SK-N-DZ (cell line): ENCODE measurements around the gene CCDC92B.

Experiments used
- DNase-seq: peaks from one replicate; pipeline ENCODE4 v3.0.0-alpha.2; 2015; ENCODE audit warnings: low spot score

The CCDC92B gene

GRCh38 chr17:2778489-2778888 lies 29.0 kb upstream of the CCDC92B start:
- no peak for DNase-seq

GRCh38 chr17:2777242-2777867 lies 27.9 kb upstream of the CCDC92B start:
- DNase-seq, result peak; percentile 52

GRCh38 chr17:2776589-2777241 lies 27.3 kb upstream of the CCDC92B start:
- peak; percentile 76 for DNase-seq

- DNase-seq, result no peak
Measured at GRCh38 chr17:2775206-2775605, 25.8 kb upstream of the CCDC92B start.

DNA sequence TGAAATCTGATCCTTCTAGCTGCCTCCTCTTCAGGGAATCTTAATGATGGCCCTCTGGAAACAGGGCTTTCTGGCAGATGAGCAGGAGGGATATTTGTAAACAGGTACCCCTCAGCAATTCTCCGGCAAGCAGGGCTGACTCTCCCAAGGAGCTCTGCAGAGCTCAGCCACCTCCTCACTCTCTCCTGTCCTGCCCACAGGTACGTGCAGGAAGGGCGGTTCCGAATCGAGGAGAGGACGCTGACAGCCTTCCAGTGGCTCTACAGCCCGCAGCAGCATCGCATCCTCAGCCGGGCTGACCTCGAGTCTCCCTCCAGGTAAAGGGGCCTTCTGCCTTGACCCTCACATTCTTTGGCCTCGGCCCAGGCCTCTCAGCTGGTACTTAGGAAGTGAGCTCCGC lies 20.7 kb upstream of the CCDC92B start:
- no peak for DNase-seq

DNA sequence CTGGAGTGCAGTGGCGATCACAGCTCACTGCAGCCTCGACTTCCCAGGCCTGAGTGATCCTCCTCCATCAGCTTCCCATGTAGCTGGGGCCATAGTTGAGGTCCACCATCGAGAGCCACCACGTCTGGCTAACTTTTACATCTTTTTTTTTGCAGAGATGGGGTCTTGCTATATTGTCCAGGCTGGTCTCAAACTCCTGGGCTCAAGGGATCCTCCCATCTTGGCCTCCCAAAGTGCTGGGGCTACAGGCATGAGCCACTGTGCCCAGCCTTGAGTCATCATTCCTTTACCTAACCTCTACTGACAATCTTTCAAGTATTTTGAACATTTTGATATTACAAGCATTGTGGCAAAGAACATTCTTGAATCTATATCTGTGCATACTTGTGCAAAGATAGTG lies 9.4 kb upstream of the CCDC92B start:
- no peak for DNase-seq

- peak; percentile 57 for DNase-seq
Measured at GRCh38 chr17:2755891-2756724, 6.7 kb upstream of the CCDC92B start.

DNA sequence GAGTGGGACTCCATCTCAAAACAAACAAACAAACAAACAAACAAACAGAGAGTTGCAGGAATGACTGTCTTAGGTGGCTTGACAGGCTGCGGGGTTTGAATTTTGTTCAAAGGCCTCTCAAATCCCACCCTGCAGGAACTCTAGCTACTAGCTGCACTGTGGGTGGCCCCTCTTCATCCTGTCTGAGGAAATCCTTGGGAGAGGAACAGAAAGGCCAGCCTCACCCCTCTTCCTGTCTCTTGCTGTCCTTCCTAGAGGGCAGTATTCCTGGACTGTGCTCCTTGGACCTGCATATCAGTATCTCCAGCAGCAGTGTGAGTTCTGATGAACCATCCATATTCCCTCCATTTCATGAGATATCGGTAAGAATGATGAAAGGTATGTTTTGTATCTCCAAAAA lies 2.0 kb upstream of the CCDC92B start:
- DNase-seq, result no peak

DNA sequence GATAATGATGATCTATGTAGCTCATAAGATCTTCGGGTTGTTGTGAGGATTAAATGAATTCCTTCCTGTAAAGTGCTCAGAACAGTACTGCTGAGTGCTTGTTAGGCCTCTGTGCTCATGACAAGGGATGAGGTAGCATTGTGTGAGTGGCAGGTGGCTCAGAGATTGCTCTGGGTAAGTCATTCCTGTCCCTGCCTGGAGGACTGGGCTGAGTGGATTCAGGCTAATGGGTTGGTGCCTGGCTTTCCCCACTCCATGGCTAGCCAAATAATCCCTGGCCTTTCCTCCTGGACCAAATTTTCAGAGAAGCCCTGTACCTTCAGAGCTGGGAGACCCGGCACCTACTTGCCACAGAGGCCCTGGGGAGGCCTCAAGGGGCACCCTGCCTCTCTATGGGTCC lies 1.3 kb upstream of the CCDC92B start:
- DNase-seq, result no peak

DNA sequence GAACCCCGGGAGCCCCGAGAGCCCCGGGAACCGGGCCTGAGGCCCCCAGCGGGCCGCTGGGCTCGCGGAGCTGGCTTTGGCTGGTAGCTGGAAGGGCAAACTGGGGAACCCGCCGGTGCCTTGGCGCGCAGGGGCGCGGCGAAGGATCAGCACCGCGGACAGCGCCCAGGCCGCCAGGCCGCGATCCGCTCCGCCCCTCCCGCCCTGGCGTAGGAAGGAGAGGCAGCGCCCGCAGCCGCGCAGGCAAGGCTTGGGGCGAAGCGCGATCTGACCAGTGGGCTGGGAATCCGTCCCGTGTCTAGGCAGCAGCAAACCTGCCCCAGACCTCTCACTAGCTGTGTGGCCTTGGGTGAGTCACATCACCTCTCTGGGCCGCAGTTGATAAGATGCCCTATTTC lies 331 bp upstream of the CCDC92B start:
- peak; percentile 85 for DNase-seq

GRCh38 chr17:2745317-2746037 lies 4.0 kb downstream of the CCDC92B start:
- no peak for DNase-seq

DNA sequence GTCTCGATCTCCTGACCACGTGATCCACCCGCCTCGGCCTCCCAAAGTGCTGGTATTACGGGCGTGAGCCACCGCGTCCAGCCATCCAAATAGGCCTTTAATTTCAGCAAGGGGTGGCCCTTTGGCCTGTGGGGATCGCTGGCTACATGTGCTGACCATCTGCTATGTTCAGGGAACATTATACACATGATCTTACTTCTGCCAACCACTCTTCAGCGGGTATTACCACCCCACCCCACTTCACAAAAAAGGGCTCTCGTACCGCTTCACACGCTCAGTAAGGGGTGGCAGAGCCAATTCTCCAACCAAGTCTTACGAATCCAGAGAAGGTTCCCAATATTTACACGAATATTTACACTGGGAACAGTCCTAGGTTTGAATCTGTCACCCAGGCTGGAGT lies 11.8 kb downstream of the CCDC92B start:
- no peak for DNase-seq

- peak; percentile 73 for DNase-seq
Measured at GRCh38 chr17:2736956-2737355, 12.5 kb downstream of the CCDC92B start.

DNA sequence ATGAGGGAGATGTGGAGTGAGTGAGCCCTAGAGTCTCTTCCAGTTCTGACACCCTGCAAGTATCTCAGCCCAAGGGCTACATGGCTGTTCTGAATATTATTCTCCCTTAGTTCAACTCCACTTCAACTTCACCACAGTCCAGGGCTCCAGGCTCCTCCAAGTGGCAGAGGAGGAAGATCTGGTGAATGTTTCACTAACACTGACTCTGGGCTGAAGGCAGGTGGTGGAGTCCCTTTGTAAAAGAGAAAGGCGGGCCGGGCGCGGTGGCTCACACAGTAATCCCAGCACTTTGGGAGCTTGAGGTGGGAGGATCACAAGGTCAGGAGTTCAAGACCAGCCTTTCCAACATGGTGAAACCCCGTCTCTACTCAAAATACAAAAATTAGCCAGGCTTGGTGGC lies 13.6 kb downstream of the CCDC92B start:
- DNase-seq, result no peak

- no peak for DNase-seq
Measured at GRCh38 chr17:2734939-2735338, 14.5 kb downstream of the CCDC92B start.

GRCh38 chr17:2731807-2732206 lies 17.6 kb downstream of the CCDC92B start:
- DNase-seq, result no peak

DNA sequence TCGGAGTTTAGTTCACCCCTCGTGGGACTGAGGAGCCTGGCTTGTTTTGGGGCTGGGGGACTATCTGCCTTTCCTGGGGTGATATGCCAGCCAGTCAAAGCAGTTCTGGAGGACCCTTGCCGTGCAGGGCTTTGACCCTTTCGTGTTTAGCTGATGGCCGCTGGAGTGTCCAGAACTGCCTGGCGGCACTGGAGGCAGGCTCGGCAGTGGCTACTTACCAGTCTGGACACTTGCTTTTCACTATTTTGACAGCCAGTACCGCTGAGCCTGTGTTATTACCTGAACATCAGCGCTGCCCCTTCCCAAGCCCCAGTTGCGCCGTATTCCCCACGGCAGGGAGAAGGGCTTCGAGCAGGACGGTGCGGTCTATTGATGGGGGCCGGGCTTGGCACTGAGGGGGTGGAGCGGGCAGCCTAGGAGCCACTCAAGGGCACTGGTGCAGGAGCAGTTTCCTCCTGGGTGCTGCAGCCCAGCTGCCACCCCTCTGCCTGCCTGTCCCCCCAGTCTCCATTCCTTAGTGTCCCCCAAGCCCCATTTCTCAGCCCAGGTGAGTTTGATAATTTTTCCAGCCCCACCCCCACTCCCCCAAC lies 18.6 kb downstream of the CCDC92B start:
- DNase-seq, result no peak

DNA sequence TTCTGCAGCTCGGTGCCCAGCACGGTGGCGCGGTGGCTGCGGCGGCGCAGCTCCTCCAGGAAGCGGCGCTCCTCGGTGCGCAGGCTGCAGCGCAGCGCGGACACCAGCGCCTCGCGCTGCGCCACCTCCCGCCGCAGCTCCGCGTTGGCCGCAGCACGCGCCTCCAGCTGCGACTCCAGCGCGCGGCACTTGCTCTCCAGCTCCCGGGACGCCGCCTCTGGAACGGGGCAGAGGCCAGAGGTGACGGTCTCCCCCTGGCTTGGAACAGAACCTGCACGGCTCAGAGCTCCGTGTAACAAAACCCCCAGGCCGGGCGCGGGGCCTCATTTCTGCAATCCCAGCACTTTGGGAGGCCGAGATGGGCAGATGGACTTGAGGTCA lies 24.7 kb downstream of the CCDC92B start:
- DNase-seq, result no peak

GRCh38 chr17:2723997-2724783 lies 25.3 kb downstream of the CCDC92B start:
- DNase-seq, result no peak

GRCh38 chr17:2723505-2723996 lies 25.9 kb downstream of the CCDC92B start:
- no peak for DNase-seq

DNA sequence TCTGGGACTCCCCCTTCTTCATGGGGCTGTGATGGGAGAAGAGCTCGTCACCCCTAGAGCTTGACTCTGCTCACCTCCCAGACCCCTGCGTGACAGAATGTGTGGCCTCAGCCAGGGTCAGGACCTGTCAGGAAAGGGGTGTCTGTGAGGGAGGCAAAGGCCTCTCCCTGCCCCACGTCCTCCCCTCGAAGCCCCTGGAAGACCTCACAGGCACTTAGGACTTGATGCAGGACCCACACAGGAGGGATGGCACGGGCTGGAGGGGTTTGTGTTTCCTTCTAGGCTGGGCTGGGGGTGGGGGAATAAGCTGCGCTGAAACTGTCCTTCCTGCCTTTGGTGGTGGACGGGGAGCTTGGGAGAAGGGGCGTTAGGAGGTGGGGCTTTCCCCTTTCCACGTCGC lies 26.8 kb downstream of the CCDC92B start:
- no peak for DNase-seq
